ENCODE data around the gene ZNF532. TPM values are rescaled to one million over a fixed set of nuclear protein-coding genes. Genes with fewer than 3 reads are reported as not detected.
"Not testable (repeated sequence)": the region's sequence is repeated elsewhere in the genome, so short reads cannot be mapped to it uniquely, and the experiment has no call there.

ZNF532 gene
- total and polyA plus RNA-seq, 2 donors (not counting 3 experiments of a cell fraction or from before 2014, with no cell fraction given): 42.3 to 70.1 TPM

- Histone ChIP-seq H3K4me2 (ENCODE audit: insufficient read depth, low read length) (no peak overlapping the region), H3K9me3 (replicated peaks; ENCODE audit: control insufficient read depth, insufficient read depth, low read length) (no peaks in the 10 kb centered on the region), H2AFZ (ENCODE audit: low read depth, low read length) (no peak overlapping the region), H3K27ac (ENCODE audit: insufficient read depth, low read depth, low read length) (no peak overlapping the region), H3K9ac (replicated peaks; ENCODE audit: extremely low read depth, insufficient read depth, low read length) (no peak overlapping the region), H3K79me2 (ENCODE audit: control insufficient read depth, insufficient read depth, low read length) (no peaks in the 10 kb centered on the region), H3K9me1 (replicated peaks; ENCODE audit: control insufficient read depth, extremely low read depth, insufficient read depth, low read length) (no peaks in the 10 kb centered on the region), H4K20me1 (replicated peaks; ENCODE audit: control insufficient read depth, extremely low read depth, insufficient read depth, low read length) (no peaks in the 10 kb centered on the region), H3K4me1 (ENCODE audit: control insufficient read depth, extremely low read depth, insufficient read depth, low read length) (no peaks in the 10 kb centered on the region), H3K27me3 (ENCODE audit: control insufficient read depth in 2 of 2, insufficient read depth in 2 of 2, low read length in 2 of 2) (no peaks in the 10 kb centered on the region), H3K4me3 (replicated peaks in 1 of 3; ENCODE audit: insufficient read depth in 1 of 3, low read depth in 1 of 3, low read length in 3 of 3) (no peak overlapping the region), H3K36me3 (ENCODE audit: control insufficient read depth in 2 of 2, extremely low read depth in 1 of 2, insufficient read depth in 2 of 2, low read length in 2 of 2) (no peaks in the 10 kb centered on the region)
- no TSS peak for BruUV-seq (replicated peaks)
- FAIRE-seq (no peak), DNase-seq (ENCODE audit: low read depth, low spot score) (no peak)
- ChIA-PET POLR2A (no interaction called here), CTCF (no interaction called here)
- dilution Hi-C loops (cut with MboI; ENCODE audit: extremely low pct_ligation_motif_present, low sequenced_read_pairs) (no loop called here), intact Hi-C loops (cut with micrococcal nuclease) (no loop called here)
- no peak for TF ChIP-seq POLR2A (IDR thresholded peaks at IDR 0.05; ENCODE audit: low read depth, low read length)
- no peak for TF ChIP-seq GATA2 (IDR thresholded peaks at IDR 0.05; ENCODE audit: insufficient read depth, insufficient read length, low read depth, low read length)
These were observed 41.3 kb upstream of the ZNF532 start for GRCh38 chr18:58823412-58823811.

DNA sequence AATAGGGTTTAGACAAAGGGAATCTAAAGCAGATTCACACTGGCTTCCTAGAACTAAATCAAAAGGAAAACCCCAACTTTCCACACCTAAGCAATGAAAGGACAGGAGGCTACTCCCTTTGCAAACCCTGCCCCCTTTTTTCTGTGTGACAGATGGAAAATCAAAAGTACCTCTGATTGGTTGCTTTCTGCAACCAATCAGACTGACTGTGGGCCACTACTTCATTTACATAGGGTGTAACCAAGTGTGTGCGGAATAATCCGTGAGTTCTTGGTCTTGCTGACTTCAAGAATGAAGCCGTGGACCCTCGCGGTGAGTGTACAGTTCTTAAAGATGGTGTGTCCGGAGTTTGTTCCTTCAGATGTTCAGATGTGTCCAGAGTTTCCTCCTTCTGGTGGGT is 37.8 kb upstream of the ZNF532 start:
- H4K20me1 ChIP-seq (replicated peaks; ENCODE audit: control insufficient read depth, extremely low read depth, insufficient read depth, low read length); POLR2A ChIA-PET; H3K36me3 ChIP-seq (ENCODE audit: control insufficient read depth in 2 of 2, extremely low read depth in 1 of 2, insufficient read depth in 2 of 2, low read length in 2 of 2); CTCF ChIA-PET; dilution Hi-C loops (cut with MboI; ENCODE audit: extremely low pct_ligation_motif_present, low sequenced_read_pairs); H3K27me3 ChIP-seq (ENCODE audit: control insufficient read depth in 2 of 2, insufficient read depth in 2 of 2, low read length in 2 of 2); H3K9me1 ChIP-seq (replicated peaks; ENCODE audit: control insufficient read depth, extremely low read depth, insufficient read depth, low read length); DNase-seq (ENCODE audit: low read depth, low spot score); intact Hi-C loops (cut with micrococcal nuclease); BruUV-seq (replicated peaks); H3K79me2 ChIP-seq (ENCODE audit: control insufficient read depth, insufficient read depth, low read length); FAIRE-seq; H3K4me1 ChIP-seq (ENCODE audit: control insufficient read depth, extremely low read depth, insufficient read depth, low read length); H3K9me3 ChIP-seq (replicated peaks; ENCODE audit: control insufficient read depth, insufficient read depth, low read length); H3K4me2 ChIP-seq (ENCODE audit: insufficient read depth, low read length); H2AFZ ChIP-seq (ENCODE audit: low read depth, low read length); H3K4me3 ChIP-seq (replicated peaks in 1 of 3; ENCODE audit: insufficient read depth in 1 of 3, low read depth in 1 of 3, low read length in 3 of 3); H3K9ac ChIP-seq (replicated peaks; ENCODE audit: extremely low read depth, insufficient read depth, low read length); H3K27ac ChIP-seq (ENCODE audit: insufficient read depth, low read depth, low read length): not testable (repeated sequence)

- H3K9ac ChIP-seq (replicated peaks; ENCODE audit: extremely low read depth, insufficient read depth, low read length): no peak overlapping the region
- no peak overlapping the region for H3K27ac ChIP-seq (ENCODE audit: insufficient read depth, low read depth, low read length)
- H3K9me3 ChIP-seq (replicated peaks; ENCODE audit: control insufficient read depth, insufficient read depth, low read length): no peaks in the 10 kb centered on the region
- TF ChIP-seq FOS (IDR thresholded peaks at IDR 0.05; ENCODE audit: borderline replicate concordance, insufficient read depth, low read length) (no peak), POLR2AphosphoS5 (IDR thresholded peaks at IDR 0.05; ENCODE audit: insufficient read depth, low read depth, low read length) (no peak)
- ChIA-PET CTCF (no interaction called here), POLR2A (no interaction called here)
- no peak overlapping the region for H3K4me2 ChIP-seq (ENCODE audit: insufficient read depth, low read length)
- H3K4me1 ChIP-seq (ENCODE audit: control insufficient read depth, extremely low read depth, insufficient read depth, low read length): no peaks in the 10 kb centered on the region
- DNase-seq (ENCODE audit: low read depth, low spot score): no peak
- no peaks in the 10 kb centered on the region for H3K27me3 ChIP-seq (ENCODE audit: control insufficient read depth in 2 of 2, insufficient read depth in 2 of 2, low read length in 2 of 2)
- BruUV-seq (replicated peaks): no TSS peak
- H3K36me3 ChIP-seq (ENCODE audit: control insufficient read depth in 2 of 2, extremely low read depth in 1 of 2, insufficient read depth in 2 of 2, low read length in 2 of 2): no peaks in the 10 kb centered on the region
- dilution Hi-C loops (cut with MboI; ENCODE audit: extremely low pct_ligation_motif_present, low sequenced_read_pairs): no loop called here
- FAIRE-seq: no peak
- H4K20me1 ChIP-seq (replicated peaks; ENCODE audit: control insufficient read depth, extremely low read depth, insufficient read depth, low read length): no peaks in the 10 kb centered on the region
- H3K9me1 ChIP-seq (replicated peaks; ENCODE audit: control insufficient read depth, extremely low read depth, insufficient read depth, low read length): no peaks in the 10 kb centered on the region
- no peaks in the 10 kb centered on the region for H3K79me2 ChIP-seq (ENCODE audit: control insufficient read depth, insufficient read depth, low read length)
- H2AFZ ChIP-seq (ENCODE audit: low read depth, low read length): no peak overlapping the region
- intact Hi-C loops (cut with micrococcal nuclease): no loop called here
- H3K4me3 ChIP-seq (replicated peaks in 1 of 3; ENCODE audit: insufficient read depth in 1 of 3, low read depth in 1 of 3, low read length in 3 of 3): no peak overlapping the region
These were observed 37.2 kb upstream of the ZNF532 start for GRCh38 chr18:58827428-58827827.
